ENCODE measurements around the gene GRIK4.
A peak's percentile ranks its signal among the peaks of the same experiment; 100 is the strongest.

The GRIK4 gene

GRCh38 chr11:120522021-120522420 lies 10.5 kb downstream of the GRIK4 start:
- Histone ChIP-seq H3K36me3 (ENCODE audit: insufficient read depth, insufficient read length, low read length) (no peaks in the 10 kb centered on the region), H3K4me3 (ENCODE audit: insufficient read length, low read depth) (no peak overlapping the region), H3K9me3 (ENCODE audit: insufficient read depth, low read length) (no peaks in the 10 kb centered on the region), H3K9ac (ENCODE audit: insufficient read length, low read depth) (no peak overlapping the region), H3K27me3 (ENCODE audit: insufficient read depth, insufficient read length) (peaks cover 2% of the 10 kb centered on the region), H3K4me1 (ENCODE audit: insufficient read depth, insufficient read length) (peaks cover 8% of the 10 kb centered on the region)
- TF ChIP-seq YY1 (IDR thresholded peaks at IDR 0.05; ENCODE audit: insufficient read depth, insufficient read length) (no peak), ZNF274 (IDR thresholded peaks at IDR 0.05; ENCODE audit: low read depth, low read length) (no peak), SUZ12 (IDR thresholded peaks at IDR 0.05; ENCODE audit: extremely low read depth, insufficient read depth, insufficient read length) (no peak)
- no peak for DNase-seq (ENCODE audit: low read depth, low spot score)

- Histone ChIP-seq H3K4me1 (ENCODE audit: insufficient read depth, insufficient read length) (peaks cover 10% of the 10 kb centered on the region), H3K9me3 (ENCODE audit: insufficient read depth, low read length) (no peaks in the 10 kb centered on the region), H3K9ac (ENCODE audit: insufficient read length, low read depth) (no peak overlapping the region), H3K27me3 (ENCODE audit: insufficient read depth, insufficient read length) (peaks cover 2% of the 10 kb centered on the region), H3K4me3 (ENCODE audit: insufficient read length, low read depth) (no peak overlapping the region), H3K36me3 (ENCODE audit: insufficient read depth, insufficient read length, low read length) (no peaks in the 10 kb centered on the region)
- no peak for DNase-seq (ENCODE audit: low read depth, low spot score)
- TF ChIP-seq YY1 (IDR thresholded peaks at IDR 0.05; ENCODE audit: insufficient read depth, insufficient read length) = no peak
- no peak for TF ChIP-seq SUZ12 (IDR thresholded peaks at IDR 0.05; ENCODE audit: extremely low read depth, insufficient read depth, insufficient read length)
- TF ChIP-seq ZNF274 (IDR thresholded peaks at IDR 0.05; ENCODE audit: low read depth, low read length) = no peak
Measured at GRCh38 chr11:120522736-120523135, 11.2 kb downstream of the GRIK4 start.

DNA sequence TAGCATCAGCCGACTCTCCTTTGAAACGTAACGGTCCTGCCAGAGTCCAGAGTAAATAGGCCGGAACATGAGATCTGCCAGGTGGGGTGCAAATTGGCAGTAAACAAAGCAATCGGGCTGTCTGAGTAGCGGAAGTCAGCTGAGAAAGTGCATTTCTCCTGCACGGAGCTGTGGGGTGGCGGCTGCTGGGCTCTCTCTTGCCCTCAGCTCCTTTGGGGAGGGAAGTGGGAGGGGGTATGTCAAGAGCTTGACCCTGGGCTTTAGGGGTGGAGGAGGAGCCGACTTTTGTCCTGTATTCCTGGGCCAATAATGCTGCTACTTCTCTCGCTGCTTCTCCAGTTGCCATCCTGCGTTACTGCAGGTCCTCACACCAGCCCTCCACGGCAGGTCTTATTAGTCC lies 11.6 kb downstream of the GRIK4 start:
- TF ChIP-seq YY1 (IDR thresholded peaks at IDR 0.05; ENCODE audit: insufficient read depth, insufficient read length) = no peak
- no peak for TF ChIP-seq ZNF274 (IDR thresholded peaks at IDR 0.05; ENCODE audit: low read depth, low read length)
- TF ChIP-seq SUZ12 (IDR thresholded peaks at IDR 0.05; ENCODE audit: extremely low read depth, insufficient read depth, insufficient read length) = no peak
- H3K27me3 ChIP-seq (ENCODE audit: insufficient read depth, insufficient read length) = peaks cover 2% of the 10 kb centered on the region
- no peak overlapping the region for H3K9ac ChIP-seq (ENCODE audit: insufficient read length, low read depth)
- H3K4me1 ChIP-seq (ENCODE audit: insufficient read depth, insufficient read length) = peaks cover 7% of the 10 kb centered on the region
- H3K4me3 ChIP-seq (ENCODE audit: insufficient read length, low read depth) = no peak overlapping the region
- H3K36me3 ChIP-seq (ENCODE audit: insufficient read depth, insufficient read length, low read length) = no peaks in the 10 kb centered on the region
- no peaks in the 10 kb centered on the region for H3K9me3 ChIP-seq (ENCODE audit: insufficient read depth, low read length)
- no peak for DNase-seq (ENCODE audit: low read depth, low spot score)

GRCh38 chr11:120524536-120525085 lies 13.1 kb downstream of the GRIK4 start:
- no peak for TF ChIP-seq SUZ12 (IDR thresholded peaks at IDR 0.05; ENCODE audit: extremely low read depth, insufficient read depth, insufficient read length)
- no peak for TF ChIP-seq ZNF274 (IDR thresholded peaks at IDR 0.05; ENCODE audit: low read depth, low read length)
- no peak for TF ChIP-seq YY1 (IDR thresholded peaks at IDR 0.05; ENCODE audit: insufficient read depth, insufficient read length)
- peaks cover 7% of the 10 kb centered on the region for H3K4me1 ChIP-seq (ENCODE audit: insufficient read depth, insufficient read length)
- DNase-seq (ENCODE audit: low read depth, low spot score) = no peak

DNA sequence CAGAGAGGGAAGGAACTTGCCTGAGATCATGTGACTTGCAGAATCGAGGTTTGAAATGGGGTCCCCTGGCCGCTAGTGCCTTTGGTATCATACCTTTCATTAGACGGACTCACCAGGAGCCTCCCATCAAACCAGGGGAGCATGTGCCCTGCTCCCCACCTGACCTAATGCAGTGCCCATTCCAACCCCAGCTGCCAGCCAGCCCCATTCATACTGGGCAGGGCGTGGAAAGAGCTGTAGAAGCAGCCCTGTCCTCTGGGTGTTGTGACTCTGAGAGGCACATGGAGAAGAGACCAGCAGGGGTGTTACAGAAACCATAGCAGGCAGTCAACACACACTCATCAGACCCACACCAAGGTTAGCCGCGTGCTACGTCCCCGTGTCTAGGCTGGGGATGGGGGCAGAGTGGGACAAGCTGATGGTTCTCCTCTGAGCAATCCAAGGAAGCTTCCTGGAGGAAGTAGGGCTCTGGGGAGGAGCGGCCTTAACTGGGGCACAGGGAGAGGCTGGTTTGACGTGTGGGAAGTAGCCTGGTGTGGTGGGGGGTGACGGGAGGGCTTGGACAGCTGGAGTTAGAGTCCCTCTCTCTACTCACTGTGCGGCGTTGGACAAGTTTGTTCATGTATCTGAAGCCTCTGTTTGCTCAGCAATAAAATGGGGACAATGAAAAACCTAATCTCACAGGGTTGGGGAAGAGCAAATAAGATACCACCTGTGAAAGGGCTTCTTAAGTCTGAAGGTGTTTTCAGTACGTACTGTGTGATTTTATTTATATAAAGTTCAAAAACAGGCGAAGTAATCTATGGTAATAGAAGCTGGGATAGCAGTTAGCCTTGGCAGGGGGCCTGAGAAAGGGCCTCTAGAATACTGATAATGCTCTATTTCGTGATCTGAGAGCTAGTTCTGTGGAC lies 14.0 kb downstream of the GRIK4 start:
- H3K4me1 ChIP-seq (ENCODE audit: insufficient read depth, insufficient read length) = peaks cover 7% of the 10 kb centered on the region
- no peak overlapping the region for H3K4me3 ChIP-seq (ENCODE audit: insufficient read length, low read depth)
- H3K36me3 ChIP-seq (ENCODE audit: insufficient read depth, insufficient read length, low read length) = no peaks in the 10 kb centered on the region
- no peak for TF ChIP-seq ZNF274 (IDR thresholded peaks at IDR 0.05; ENCODE audit: low read depth, low read length)
- no peaks in the 10 kb centered on the region for H3K9me3 ChIP-seq (ENCODE audit: insufficient read depth, low read length)
- H3K9ac ChIP-seq (ENCODE audit: insufficient read length, low read depth) = no peak overlapping the region
- H3K27me3 ChIP-seq (ENCODE audit: insufficient read depth, insufficient read length) = peaks cover 5% of the 10 kb centered on the region
- no peak for DNase-seq (ENCODE audit: low read depth, low spot score)

More at GRCh38 chr11:120524536-120525085, 13.1 kb downstream of the GRIK4 start:
- H3K4me3 ChIP-seq (ENCODE audit: insufficient read length, low read depth) = no peak overlapping the region
- peaks cover 5% of the 10 kb centered on the region for H3K27me3 ChIP-seq (ENCODE audit: insufficient read depth, insufficient read length)
- no peaks in the 10 kb centered on the region for H3K36me3 ChIP-seq (ENCODE audit: insufficient read depth, insufficient read length, low read length)
- no peaks in the 10 kb centered on the region for H3K9me3 ChIP-seq (ENCODE audit: insufficient read depth, low read length)
- no peak overlapping the region for H3K9ac ChIP-seq (ENCODE audit: insufficient read length, low read depth)

DNA sequence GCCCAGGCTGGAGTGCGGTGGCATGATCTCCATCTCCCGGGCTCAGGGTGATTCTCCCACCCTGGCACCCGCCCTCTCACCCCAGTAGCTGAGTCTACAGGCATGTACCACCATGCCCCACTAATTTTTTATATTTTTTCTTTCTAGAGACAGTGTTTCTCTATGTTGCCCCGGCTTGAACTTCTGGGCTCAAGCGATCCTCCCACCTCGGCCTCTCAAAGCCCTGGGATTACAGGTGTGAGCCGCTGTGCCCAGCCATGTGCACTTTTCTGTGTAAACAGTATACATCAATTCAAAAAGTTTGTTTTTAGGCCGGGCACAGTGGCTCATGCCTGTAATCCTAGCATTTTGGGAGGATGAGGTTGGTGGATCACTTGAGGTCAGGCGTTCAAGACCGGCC lies 14.7 kb downstream of the GRIK4 start:
- peaks cover 7% of the 10 kb centered on the region for H3K4me1 ChIP-seq (ENCODE audit: insufficient read depth, insufficient read length)
- H3K9ac ChIP-seq (ENCODE audit: insufficient read length, low read depth) = no peak overlapping the region
- DNase-seq (ENCODE audit: low read depth, low spot score) = no peak
- H3K4me3 ChIP-seq (ENCODE audit: insufficient read length, low read depth) = no peak overlapping the region
- no peaks in the 10 kb centered on the region for H3K9me3 ChIP-seq (ENCODE audit: insufficient read depth, low read length)
- peaks cover 5% of the 10 kb centered on the region for H3K27me3 ChIP-seq (ENCODE audit: insufficient read depth, insufficient read length)
- no peaks in the 10 kb centered on the region for H3K36me3 ChIP-seq (ENCODE audit: insufficient read depth, insufficient read length, low read length)
- TF ChIP-seq YY1 (IDR thresholded peaks at IDR 0.05; ENCODE audit: insufficient read depth, insufficient read length) (no peak), ZNF274 (IDR thresholded peaks at IDR 0.05; ENCODE audit: low read depth, low read length) (no peak), SUZ12 (IDR thresholded peaks at IDR 0.05; ENCODE audit: extremely low read depth, insufficient read depth, insufficient read length) (no peak)

DNA sequence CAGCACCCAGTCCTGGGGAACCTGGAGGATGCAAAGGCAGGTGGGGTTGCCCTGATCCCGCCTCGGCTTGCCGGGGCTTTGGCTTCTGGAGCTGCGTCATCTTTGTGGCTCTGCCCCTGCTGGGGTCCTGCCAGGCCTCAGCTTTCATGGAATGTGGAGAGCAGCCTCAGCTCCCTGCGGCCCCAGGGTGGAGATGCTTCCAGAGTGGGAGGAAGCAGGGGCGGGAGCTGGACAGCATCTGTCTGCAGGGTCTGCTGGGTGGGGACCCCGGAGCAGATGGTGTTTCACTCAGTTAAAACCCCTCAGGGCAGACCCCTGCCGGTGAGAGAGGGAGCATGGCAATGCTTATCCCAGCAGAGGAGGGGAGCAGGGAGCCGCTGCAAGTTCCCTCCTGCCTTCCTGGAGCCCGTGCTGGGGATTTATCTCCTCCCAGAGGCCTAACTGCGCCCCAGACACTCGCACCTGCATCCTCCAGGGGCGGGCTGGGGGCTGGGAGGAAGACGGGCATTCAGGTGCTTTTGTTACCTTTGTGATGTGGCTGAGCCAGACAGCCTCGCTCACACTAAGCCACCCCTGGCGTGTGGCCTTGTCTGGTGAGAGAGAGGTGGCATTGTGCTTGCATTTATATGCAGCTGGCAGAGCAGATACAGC lies 15.7 kb downstream of the GRIK4 start:
- Histone ChIP-seq H3K36me3 (ENCODE audit: insufficient read depth, insufficient read length, low read length) (no peaks in the 10 kb centered on the region), H3K27me3 (ENCODE audit: insufficient read depth, insufficient read length) (peaks cover 5% of the 10 kb centered on the region), H3K9ac (ENCODE audit: insufficient read length, low read depth) (no peak overlapping the region), H3K9me3 (ENCODE audit: insufficient read depth, low read length) (no peaks in the 10 kb centered on the region), H3K4me3 (ENCODE audit: insufficient read length, low read depth) (no peak overlapping the region), H3K4me1 (ENCODE audit: insufficient read depth, insufficient read length) (peaks cover 12% of the 10 kb centered on the region)
- DNase-seq (ENCODE audit: low read depth, low spot score) = peak; percentile 47
- TF ChIP-seq SUZ12 (IDR thresholded peaks at IDR 0.05; ENCODE audit: extremely low read depth, insufficient read depth, insufficient read length) = no peak

All from NT2/D1 (cell line).